K562 (cell line): Measurements from ENCODE around the gene PRR29. TPM values are rescaled to one million over a fixed set of nuclear protein-coding genes. Genes with fewer than 3 reads are reported as not detected.

Experiments
- ARID1B ChIP-seq: fragments of 450-650 bp; IDR thresholded peaks from 2 replicates; pipeline ENCODE4 v1.6.1; 2016; ENCODE audit warnings: antibody characterized with exemption, mild to moderate bottlenecking, inconsistent platforms
- ATF1 ChIP-seq, 2 experiments: fragments of 450-650 bp in 1 of 2; IDR thresholded peaks; 2 replicates each; pipeline ENCODE4 v1.6.1; 2016; ENCODE audit warnings: missing compliant biosample characterization in 1 of 2, missing genetic modification characterization in 1 of 2
- CAMTA2 ChIP-seq: fragments of 250-450 bp; sonication (Bioruptor Pico); conservative IDR thresholded peaks from 2 replicates; pipeline ENCODE4 v1.5.1; 2022
- ELF4 ChIP-seq: fragments of 450-650 bp; formaldehyde crosslinking; IDR thresholded peaks from 2 replicates; pipeline ENCODE4 v1.4.0; 2022; ENCODE audit warnings: missing genetic modification characterization
- HNRNPLL ChIP-seq: fragments of 200-400 bp; formaldehyde crosslinking; IDR thresholded peaks from 2 replicates; pipeline ENCODE4 v1.6.1; 2017; ENCODE audit warnings: low read length, low read depth, mild to moderate bottlenecking; ENCODE audit not compliant: poor library complexity, severe bottlenecking
- KDM5B ChIP-seq: fragments of 200-600 bp; sonication (generic); IDR thresholded peaks from 2 replicates; pipeline ENCODE4 v1.6.1; 2012; ENCODE audit warnings: low read depth, mild to moderate bottlenecking, moderate library complexity, low read length, control low read depth, inconsistent platforms; ENCODE audit not compliant: insufficient replicate concordance
- KLF10 ChIP-seq: fragments of 250-450 bp; sonication (Bioruptor Pico); IDR thresholded peaks from 2 replicates; pipeline ENCODE4 v1.6.1; 2021; ENCODE audit warnings: matching md5 sums
- MBD2 ChIP-seq: sonication (generic); IDR thresholded peaks from 2 replicates; pipeline ENCODE4 v1.6.1; 2016; ENCODE audit warnings: low read depth, borderline replicate concordance
- PRDM10 ChIP-seq: fragments of 450-650 bp; IDR thresholded peaks from 2 replicates; pipeline ENCODE4 v1.6.1; 2018; ENCODE audit not compliant: partially characterized antibody
- RAD51 ChIP-seq: fragments of 450-650 bp; IDR thresholded peaks from 2 replicates; pipeline ENCODE4 v1.7.1; 2016; ENCODE audit warnings: low read depth, mild to moderate bottlenecking, borderline replicate concordance
- RB1 ChIP-seq: fragments of 450-650 bp; IDR thresholded peaks from 2 replicates; pipeline ENCODE4 v1.6.1; 2017; ENCODE audit warnings: low read depth, mild to moderate bottlenecking
- RBM14 ChIP-seq: fragments of 200-400 bp; formaldehyde crosslinking; IDR thresholded peaks from 2 replicates; pipeline ENCODE4 v1.6.1; 2018; ENCODE audit warnings: low read depth, mild to moderate bottlenecking, low read length, moderate library complexity, borderline replicate concordance; ENCODE audit not compliant: insufficient read depth
- TFAP4 ChIP-seq: sonication (generic); formaldehyde crosslinking; IDR thresholded peaks from 2 replicates; pipeline ENCODE4 v1.8.0; 2022; ENCODE audit warnings: missing genetic modification reagents, mild to moderate bottlenecking, moderate library complexity, borderline replicate concordance
- ZNF274 ChIP-seq: IDR thresholded peaks from 2 replicates; pipeline ENCODE4 v1.6.1; 2011; ENCODE audit warnings: low read depth, mild to moderate bottlenecking, low read length, moderate library complexity, borderline replicate concordance
- polyA plus RNA-seq, 8 experiments: library from polyadenylated mRNA; depleted of rRNA in 4 of 8; stranded (reverse) in 5 of 8; unstranded in 3 of 8; fragments of >200 nt; fragmentation: Nextera tagmentation in 2 of 8; fragmentation: Illumina TruSeq in 1 of 8; extraction: Ambion mirVana in 2 of 8; extraction: Trizol in 1 of 8; gene quantifications; 2 replicates each; pipeline versions ENCODE4 v1.2.1 to v1.2.3, GENCODE V29; 2011 to 2014; ENCODE audit warnings: inconsistent platforms in 1 of 8, missing spikeins in 1 of 8
- total RNA-seq, 7 experiments: library from RNA; depleted of rRNA in 6 of 7; stranded (reverse); fragments of >200 nt in 6 of 7; fragmentation: Illumina TruSeq in 2 of 7; extraction: Trizol in 2 of 7; gene quantifications; 2 replicates each; pipeline versions ENCODE4 v1.2.1 to v1.2.3, GENCODE V29; 2011 to 2021; ENCODE audit warnings: low replicate concordance in 1 of 7
- TF ChIP-seq, protein P1 (sequence below): fragments of 200-800 bp; sonication (Bioruptor generic); IDR thresholded peaks from 2 replicates; pipeline ENCODE4 v1.6.1; 2016; ENCODE audit warnings: missing genetic modification characterization, missing compliant biosample characterization

PRR29 gene
- total and polyA plus RNA-seq, 9 of the 15 experiments (the other 6 are each of a cell fraction or from before 2014, with no cell fraction given): 0.08 to 0.58 (median 0.15) TPM; not detected in 5

- TF ChIP-seq PRDM10: peak; percentile 43
- TF ChIP-seq ZNF274: no peak
- TF ChIP-seq TFAP4 (CRISPR knock-in tag): peak; percentile 81; the same call in 1 of the 2 replicates
- no peak; the same call in 1 of the 2 replicates for TF ChIP-seq RAD51
- TF ChIP-seq HNRNPLL: peak; percentile 77
- TF ChIP-seq RBM14: no peak
- TF ChIP-seq KDM5B: no peak
- TF ChIP-seq ELF4 (CRISPR knock-in tag): 0 out of 2 replicates have a peak, but pooled peaks have one; percentile 11
- TF ChIP-seq CAMTA2 (CRISPR knock-in tag): no peak
- peak; percentile 88 for TF ChIP-seq RB1
- peak; percentile 50; the same call in 1 of the 2 replicates for TF ChIP-seq ARID1B
- no peak for TF ChIP-seq KLF10 (CRISPR knock-in tag)
- TF ChIP-seq, protein P1, sequence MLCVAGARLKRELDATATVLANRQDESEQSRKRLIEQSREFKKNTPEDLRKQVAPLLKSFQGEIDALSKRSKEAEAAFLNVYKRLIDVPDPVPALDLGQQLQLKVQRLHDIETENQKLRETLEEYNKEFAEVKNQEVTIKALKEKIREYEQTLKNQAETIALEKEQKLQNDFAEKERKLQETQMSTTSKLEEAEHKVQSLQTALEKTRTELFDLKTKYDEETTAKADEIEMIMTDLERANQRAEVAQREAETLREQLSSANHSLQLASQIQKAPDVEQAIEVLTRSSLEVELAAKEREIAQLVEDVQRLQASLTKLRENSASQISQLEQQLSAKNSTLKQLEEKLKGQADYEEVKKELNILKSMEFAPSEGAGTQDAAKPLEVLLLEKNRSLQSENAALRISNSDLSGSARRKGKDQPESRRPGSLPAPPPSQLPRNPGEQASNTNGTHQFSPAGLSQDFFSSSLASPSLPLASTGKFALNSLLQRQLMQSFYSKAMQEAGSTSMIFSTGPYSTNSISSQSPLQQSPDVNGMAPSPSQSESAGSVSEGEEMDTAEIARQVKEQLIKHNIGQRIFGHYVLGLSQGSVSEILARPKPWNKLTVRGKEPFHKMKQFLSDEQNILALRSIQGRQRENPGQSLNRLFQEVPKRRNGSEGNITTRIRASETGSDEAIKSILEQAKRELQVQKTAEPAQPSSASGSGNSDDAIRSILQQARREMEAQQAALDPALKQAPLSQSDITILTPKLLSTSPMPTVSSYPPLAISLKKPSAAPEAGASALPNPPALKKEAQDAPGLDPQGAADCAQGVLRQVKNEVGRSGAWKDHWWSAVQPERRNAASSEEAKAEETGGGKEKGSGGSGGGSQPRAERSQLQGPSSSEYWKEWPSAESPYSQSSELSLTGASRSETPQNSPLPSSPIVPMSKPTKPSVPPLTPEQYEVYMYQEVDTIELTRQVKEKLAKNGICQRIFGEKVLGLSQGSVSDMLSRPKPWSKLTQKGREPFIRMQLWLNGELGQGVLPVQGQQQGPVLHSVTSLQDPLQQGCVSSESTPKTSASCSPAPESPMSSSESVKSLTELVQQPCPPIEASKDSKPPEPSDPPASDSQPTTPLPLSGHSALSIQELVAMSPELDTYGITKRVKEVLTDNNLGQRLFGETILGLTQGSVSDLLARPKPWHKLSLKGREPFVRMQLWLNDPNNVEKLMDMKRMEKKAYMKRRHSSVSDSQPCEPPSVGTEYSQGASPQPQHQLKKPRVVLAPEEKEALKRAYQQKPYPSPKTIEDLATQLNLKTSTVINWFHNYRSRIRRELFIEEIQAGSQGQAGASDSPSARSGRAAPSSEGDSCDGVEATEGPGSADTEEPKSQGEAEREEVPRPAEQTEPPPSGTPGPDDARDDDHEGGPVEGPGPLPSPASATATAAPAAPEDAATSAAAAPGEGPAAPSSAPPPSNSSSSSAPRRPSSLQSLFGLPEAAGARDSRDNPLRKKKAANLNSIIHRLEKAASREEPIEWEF (CRISPR knock-in tag): no peak
- TF ChIP-seq ATF1 (CRISPR knock-in tag; IDR thresholded peaks at IDR 0.05): no peak
- peak; percentile 78 for TF ChIP-seq ATF1 (tag; IDR thresholded peaks at IDR 0.05)
- no peak for TF ChIP-seq MBD2
These were observed 27.7 kb downstream of the PRR29 start (continued) for GRCh38 chr17:64025732-64026294.
